Neural progenitor cell (in vitro differentiated cells): Measurements from ENCODE around the gene SLC44A1. TPM values are rescaled to one million over a fixed set of nuclear protein-coding genes. Genes with fewer than 3 reads are reported as not detected.

Experiments
- DNase-seq: peaks from one replicate; pipeline ENCODE4 v3.0.0-alpha.2; 2016; ENCODE audit warnings: low spot score
- H2AFZ ChIP-seq: fragments of 200-600 bp; sonication (generic); replicated peaks from 2 replicates; pipeline ENCODE4 v1.6.1; 2016; ENCODE audit warnings: antibody characterized with exemption
- H3F3A ChIP-seq: fragments of 200-600 bp; sonication (generic); 2 replicates; pipeline ENCODE4 v1.6.1; 2016; ENCODE audit warnings: antibody characterized with exemption, low read depth
- H3K27ac ChIP-seq: fragments of 200-600 bp; sonication (generic); 2 replicates; pipeline ENCODE4 v1.5.1; 2016; ENCODE audit warnings: mild to moderate bottlenecking
- H3K27me3 ChIP-seq: fragments of 200-600 bp; sonication (generic); 2 replicates; pipeline ENCODE4 v1.6.1; 2016; ENCODE audit warnings: mild to moderate bottlenecking, moderate library complexity
- H3K36me3 ChIP-seq: fragments of 200-600 bp; sonication (generic); 2 replicates; pipeline ENCODE4 v1.5.1; 2016
- H3K4me1 ChIP-seq: fragments of 200-600 bp; sonication (generic); 2 replicates; pipeline ENCODE4 v1.6.1; 2016; ENCODE audit warnings: mixed run types
- H3K4me2 ChIP-seq: fragments of 200-600 bp; sonication (generic); 2 replicates; pipeline ENCODE4 v1.6.1; 2016
- H3K4me3 ChIP-seq: fragments of 200-600 bp; sonication (generic); 2 replicates; pipeline ENCODE4 v1.5.1; 2016
- H3K79me2 ChIP-seq: fragments of 200-600 bp; sonication (generic); 2 replicates; pipeline ENCODE4 v1.6.1; 2016; ENCODE audit warnings: low read depth
- H3K9ac ChIP-seq: fragments of 200-600 bp; sonication (generic); 2 replicates; pipeline ENCODE4 v1.6.1; 2016
- H3K9me3 ChIP-seq: fragments of 200-600 bp; sonication (generic); 2 replicates; pipeline ENCODE4 v1.5.1; 2016; ENCODE audit warnings: low read depth
- H4K20me1 ChIP-seq: fragments of 200-600 bp; sonication (generic); 2 replicates; pipeline ENCODE4 v1.6.1; 2016; ENCODE audit warnings: low read depth
- H3K27ac Mint-ChIP-seq: 3 replicates; pipeline ENCODE4 v1.8.0; 2021; ENCODE audit warnings: mixed read lengths
- H3K27me3 Mint-ChIP-seq: 2 replicates; pipeline ENCODE4 v1.8.0; 2022; ENCODE audit warnings: low read depth, mild to moderate bottlenecking, inconsistent platforms, moderate library complexity, mixed read lengths; ENCODE audit not compliant: insufficient read depth
- H3K36me3 Mint-ChIP-seq: 3 replicates; pipeline ENCODE4 v1.8.0; 2021; ENCODE audit warnings: mixed read lengths
- H3K4me1 Mint-ChIP-seq: 3 replicates; pipeline ENCODE4 v1.8.0; 2021; ENCODE audit warnings: mixed read lengths
- H3K4me3 Mint-ChIP-seq: 3 replicates; pipeline ENCODE4 v1.8.0; 2021; ENCODE audit warnings: mild to moderate bottlenecking, moderate library complexity, mixed read lengths
- H3K9me3 Mint-ChIP-seq: 3 replicates; pipeline ENCODE4 v1.8.0; 2020; ENCODE audit warnings: mixed read lengths
- EZH2 ChIP-seq: fragments of 200-600 bp; sonication (generic); IDR thresholded peaks from 2 replicates; pipeline ENCODE4 v1.6.1; 2017; ENCODE audit warnings: antibody characterized with exemption, mild to moderate bottlenecking, moderate library complexity
- EZH2phosphoT487 ChIP-seq: fragments of 200-600 bp; sonication (generic); IDR thresholded peaks from 2 replicates; pipeline ENCODE4 v1.6.1; 2017; ENCODE audit warnings: antibody characterized with exemption
- total RNA-seq: library from RNA; depleted of rRNA; stranded (reverse); fragments of >200 nt; gene quantifications from 2 replicates; pipeline ENCODE4 v1.2.3, GENCODE V29; 2015; ENCODE audit warnings: low replicate concordance
- TF ChIP-seq, protein P1 (sequence below): fragments of 200-600 bp; sonication (generic); IDR thresholded peaks from 2 replicates; pipeline ENCODE4 v1.5.1; 2017; ENCODE audit warnings: antibody characterized with exemption, mild to moderate bottlenecking

The SLC44A1 gene
- total RNA-seq, 1 donor from 2014 or later, result 41.4 TPM

DNA sequence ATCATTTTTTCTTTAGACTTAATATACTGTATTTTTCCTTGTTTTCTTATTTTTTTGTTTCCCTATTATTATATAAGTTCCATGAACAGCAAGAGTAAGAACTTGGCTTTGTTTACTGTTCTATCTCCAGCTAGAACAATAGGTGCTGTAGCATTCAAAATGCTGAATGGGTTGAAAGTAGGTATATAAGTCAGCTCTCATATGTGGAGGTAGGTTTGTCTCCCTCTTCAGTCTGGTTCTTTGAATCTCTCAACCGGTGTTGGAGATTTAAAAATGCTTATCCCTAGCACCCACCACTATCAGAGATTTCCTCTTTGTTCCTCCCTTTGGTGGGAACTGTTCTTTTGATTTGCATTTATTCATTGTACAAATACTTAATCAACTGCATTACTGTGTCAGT, 115.9 kb downstream of the SLC44A1 start:
- Histone ChIP-seq H2AFZ (no peak overlapping the region), H3K4me1 (no peaks in the 10 kb centered on the region), H4K20me1 (no peaks in the 10 kb centered on the region), H3K36me3 (peaks cover 5% of the 10 kb centered on the region), H3K79me2 (no peaks in the 10 kb centered on the region), H3K4me3 (no peak overlapping the region), H3K9me3 (no peaks in the 10 kb centered on the region), H3K27ac (no peak overlapping the region), H3F3A (no peaks in the 10 kb centered on the region), H3K27me3 (no peaks in the 10 kb centered on the region), H3K9ac (no peak overlapping the region), H3K4me2 (no peak overlapping the region)
- no peak for DNase-seq
- TF ChIP-seq, protein P1, sequence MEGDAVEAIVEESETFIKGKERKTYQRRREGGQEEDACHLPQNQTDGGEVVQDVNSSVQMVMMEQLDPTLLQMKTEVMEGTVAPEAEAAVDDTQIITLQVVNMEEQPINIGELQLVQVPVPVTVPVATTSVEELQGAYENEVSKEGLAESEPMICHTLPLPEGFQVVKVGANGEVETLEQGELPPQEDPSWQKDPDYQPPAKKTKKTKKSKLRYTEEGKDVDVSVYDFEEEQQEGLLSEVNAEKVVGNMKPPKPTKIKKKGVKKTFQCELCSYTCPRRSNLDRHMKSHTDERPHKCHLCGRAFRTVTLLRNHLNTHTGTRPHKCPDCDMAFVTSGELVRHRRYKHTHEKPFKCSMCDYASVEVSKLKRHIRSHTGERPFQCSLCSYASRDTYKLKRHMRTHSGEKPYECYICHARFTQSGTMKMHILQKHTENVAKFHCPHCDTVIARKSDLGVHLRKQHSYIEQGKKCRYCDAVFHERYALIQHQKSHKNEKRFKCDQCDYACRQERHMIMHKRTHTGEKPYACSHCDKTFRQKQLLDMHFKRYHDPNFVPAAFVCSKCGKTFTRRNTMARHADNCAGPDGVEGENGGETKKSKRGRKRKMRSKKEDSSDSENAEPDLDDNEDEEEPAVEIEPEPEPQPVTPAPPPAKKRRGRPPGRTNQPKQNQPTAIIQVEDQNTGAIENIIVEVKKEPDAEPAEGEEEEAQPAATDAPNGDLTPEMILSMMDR, result peak; percentile 13
- no peak for TF ChIP-seq EZH2phosphoT487
- no peaks in the 10 kb centered on the region for H3K9me3 Mint-ChIP-seq
- H3K36me3 Mint-ChIP-seq, result peaks cover 3% of the 10 kb centered on the region
- H3K27ac Mint-ChIP-seq, result no peak overlapping the region
- no peaks in the 10 kb centered on the region for H3K27me3 Mint-ChIP-seq
- no peak overlapping the region for H3K4me3 Mint-ChIP-seq
- no peaks in the 10 kb centered on the region for H3K4me1 Mint-ChIP-seq

DNA sequence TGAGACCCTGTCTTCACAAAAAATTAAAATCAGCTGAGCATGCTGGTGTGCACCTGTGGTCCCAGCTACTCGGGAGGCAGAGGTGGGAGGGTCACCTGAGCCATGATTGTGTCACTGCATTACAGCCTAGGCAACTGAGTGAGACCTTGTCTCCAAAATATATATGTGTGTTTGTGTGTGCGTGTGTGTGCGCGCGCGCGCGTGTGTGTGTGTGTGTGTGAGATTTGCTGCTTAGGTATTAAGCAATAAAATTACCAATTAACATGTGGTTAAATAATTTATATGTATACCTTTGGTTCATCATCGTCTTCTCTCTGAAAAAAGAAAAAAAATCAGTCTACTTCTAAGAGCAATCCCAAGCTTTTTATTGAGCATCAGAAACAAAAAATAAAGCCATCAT, 117.4 kb downstream of the SLC44A1 start:
- H3F3A ChIP-seq, result no peaks in the 10 kb centered on the region
- no peak overlapping the region for H3K9ac ChIP-seq
- H3K4me2 ChIP-seq, result no peak overlapping the region
- Mint-ChIP-seq H3K9me3 (no peaks in the 10 kb centered on the region), H3K36me3 (peaks cover 7% of the 10 kb centered on the region), H3K27me3 (no peaks in the 10 kb centered on the region), H3K27ac (no peak overlapping the region), H3K4me3 (no peak overlapping the region), H3K4me1 (no peaks in the 10 kb centered on the region)
- DNase-seq, result no peak
- no peaks in the 10 kb centered on the region for H3K9me3 ChIP-seq
- H2AFZ ChIP-seq, result no peak overlapping the region
- H3K4me1 ChIP-seq, result no peaks in the 10 kb centered on the region
- no peak overlapping the region for H3K4me3 ChIP-seq
- H4K20me1 ChIP-seq, result no peaks in the 10 kb centered on the region
- no peak overlapping the region for H3K27ac ChIP-seq
- H3K36me3 ChIP-seq, result peaks cover 5% of the 10 kb centered on the region
- no peaks in the 10 kb centered on the region for H3K27me3 ChIP-seq
- no peaks in the 10 kb centered on the region for H3K79me2 ChIP-seq
- TF ChIP-seq EZH2phosphoT487, result no peak
- TF ChIP-seq, protein P1, result no peak
- TF ChIP-seq EZH2, result no peak

DNA sequence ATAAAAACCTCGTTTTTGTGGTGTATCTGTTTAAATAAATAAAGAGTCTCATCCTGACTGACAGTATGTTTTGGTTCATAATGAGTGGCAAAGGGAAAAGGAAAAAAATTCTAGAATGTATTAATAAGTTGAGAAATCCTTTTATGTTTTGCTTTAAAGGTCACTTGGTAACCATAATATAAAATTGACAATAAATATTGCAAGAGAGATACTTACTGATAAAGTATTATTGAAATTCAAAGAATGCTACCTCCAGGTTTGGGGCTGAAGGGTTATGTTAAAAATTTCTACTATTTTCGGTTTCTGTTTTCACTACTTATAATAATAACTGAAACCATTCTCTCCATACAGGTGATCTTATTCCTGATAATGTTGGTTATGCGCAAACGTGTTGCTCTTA, 118.0 kb downstream of the SLC44A1 start:
- no peaks in the 10 kb centered on the region for H3K27me3 ChIP-seq
- H3K36me3 Mint-ChIP-seq, result peaks cover 7% of the 10 kb centered on the region

More for the DNA sequence above, 118.0 kb downstream of the SLC44A1 start:
- Histone ChIP-seq H4K20me1 (no peaks in the 10 kb centered on the region), H3K36me3 (peaks cover 5% of the 10 kb centered on the region), H3F3A (no peaks in the 10 kb centered on the region), H3K9ac (no peak overlapping the region), H3K4me3 (no peak overlapping the region), H3K27ac (no peak overlapping the region), H3K79me2 (no peaks in the 10 kb centered on the region), H3K9me3 (no peaks in the 10 kb centered on the region), H2AFZ (no peak overlapping the region), H3K4me1 (no peaks in the 10 kb centered on the region), H3K4me2 (no peak overlapping the region)
- H3K4me3 Mint-ChIP-seq, result no peak overlapping the region
- H3K27ac Mint-ChIP-seq, result no peak overlapping the region
- no peaks in the 10 kb centered on the region for H3K27me3 Mint-ChIP-seq
- TF ChIP-seq EZH2 (no peak), EZH2phosphoT487 (no peak)
- TF ChIP-seq, protein P1, result no peak
- no peak for DNase-seq
- H3K9me3 Mint-ChIP-seq, result no peaks in the 10 kb centered on the region
- no peaks in the 10 kb centered on the region for H3K4me1 Mint-ChIP-seq
